ENCODE data around the gene IL17RC. TPM values are rescaled to one million over a fixed set of nuclear protein-coding genes. Genes with fewer than 3 reads are reported as not detected.

IL17RC gene
- total and polyA plus RNA-seq, 2 of the 8 experiments (the other 6 are each of a cell fraction or from before 2014, with no cell fraction given) = 11.8 to 13.0 TPM

GRCh38 chr3:9891072-9891622, 25.8 kb upstream of the IL17RC start:
- Histone ChIP-seq H3K9me3 (ENCODE audit: insufficient read depth in 2 of 2, low read depth in 1 of 2, low read length in 1 of 2) (no peaks in the 10 kb centered on the region), H3K14ac (ENCODE audit: insufficient read length) (no peak overlapping the region), H3K23me2 (ENCODE audit: low read depth, low read length) (0 out of 2 replicates have a peak, but pooled peaks cover 2% of the 10 kb centered on the region), H3K79me1 (ENCODE audit: low read depth, low read length) (no peaks in the 10 kb centered on the region), H3K56ac (replicated peaks; ENCODE audit: insufficient read length, low read depth, low read length) (peak overlapping the region; percentile 98), H3K9ac (replicated peaks in 1 of 4; ENCODE audit: extremely low read depth in 1 of 4, low read depth in 3 of 4, low read length in 3 of 4) (peak overlapping the region; percentile 92 to 98 (median 94)), H4K20me1 (replicated peaks in 1 of 2; ENCODE audit: control insufficient read depth in 1 of 2, insufficient read depth in 2 of 2, low read length in 2 of 2) (peaks cover 1 to 4% of the 10 kb centered on the region in 2 experiments), H2BK20ac (ENCODE audit: low read length) (no peak overlapping the region), H4K5ac (ENCODE audit: insufficient read length, low read depth, low read length) (peak overlapping the region; percentile 98), H2AFZ (ENCODE audit: low read length) (no peak overlapping the region; the same call in 1 of the 2 replicates), H2BK15ac (ENCODE audit: low read length) (no peak overlapping the region), H3K4me3 (ENCODE audit: extremely low read depth in 1 of 4, insufficient read depth in 2 of 4, low read depth in 3 of 4, low read length in 4 of 4) (peak overlapping the region; percentile 88 to 98 (median 90)), H2BK120ac (replicated peaks; ENCODE audit: low read depth, low read length) (no peak overlapping the region), H3K4me1 (replicated peaks in 1 of 4; ENCODE audit: control insufficient read depth in 3 of 4, insufficient read depth in 4 of 4, low read length in 3 of 4) (peaks cover 0 to 2% (median 0%) of the 10 kb centered on the region in 4 experiments; a peak in 1 of 7 replicates), H3K23ac (ENCODE audit: insufficient read length) (no peak overlapping the region), H3K18ac (ENCODE audit: extremely low read depth, low read length) (peak overlapping the region; percentile 97; the same call in 1 of the 2 replicates), H3K27me3 (replicated peaks in 1 of 4; ENCODE audit: control insufficient read depth in 3 of 4, extremely low read depth in 1 of 4, insufficient read depth in 3 of 4, low read length in 3 of 4) (no peaks in the 10 kb centered on the region), H3K27ac (ENCODE audit: low read depth, low read length) (peak overlapping the region; percentile 89; the same call in 1 of the 2 replicates), H3K79me2 (ENCODE audit: control insufficient read depth in 1 of 2, insufficient read depth in 2 of 2, low read length in 2 of 2) (peaks cover 0 to 19% of the 10 kb centered on the region in 2 experiments; a peak in 2 of 4 replicates), H3K4me2 (ENCODE audit: insufficient read depth in 1 of 2, low read depth in 2 of 2, low read length in 2 of 2) (peak overlapping the region; percentile 49 to 80), H2BK5ac (ENCODE audit: low read depth, low read length) (peak overlapping the region; percentile 96; the same call in 1 of the 2 replicates), H4K8ac (ENCODE audit: extremely low read depth, insufficient read depth, low read length) (peak overlapping the region; percentile 99; the same call in 1 of the 2 replicates), H3K4ac (replicated peaks; ENCODE audit: insufficient read length, low read depth, low read length) (peak overlapping the region; percentile 99), H2AK5ac (ENCODE audit: low read depth, low read length) (no peak overlapping the region), H2BK12ac (ENCODE audit: low read depth, low read length) (no peak overlapping the region), H3K36me3 (ENCODE audit: control insufficient read depth in 2 of 4, insufficient read depth in 4 of 4, low read length in 3 of 4) (peaks cover 8 to 16% (median 13%) of the 10 kb centered on the region in 4 experiments; a peak in 7 of 8 replicates), H4K91ac (replicated peaks; ENCODE audit: insufficient read length, low read length) (peak overlapping the region; percentile 97)
- no peak for FAIRE-seq
- 19% methylated on average over 12 of the region's 12 CpGs; no CpG with 5 or more reads in 1 of the 2 experiments for WGBS, 2 experiments (ENCODE audit: extremely low coverage in 1 of 2, insufficient coverage in 1 of 2, insufficient read length in 1 of 2, insufficient replicate concordance in 2 of 2, low coverage in 1 of 2, low lambda C conversion rate in 2 of 2, missing lambda C conversion rate in 1 of 2)
- no peak for TF ChIP-seq POU5F1 (IDR thresholded peaks at IDR 0.05; ENCODE audit: low read depth, low read length)
- TF ChIP-seq, protein P1, sequence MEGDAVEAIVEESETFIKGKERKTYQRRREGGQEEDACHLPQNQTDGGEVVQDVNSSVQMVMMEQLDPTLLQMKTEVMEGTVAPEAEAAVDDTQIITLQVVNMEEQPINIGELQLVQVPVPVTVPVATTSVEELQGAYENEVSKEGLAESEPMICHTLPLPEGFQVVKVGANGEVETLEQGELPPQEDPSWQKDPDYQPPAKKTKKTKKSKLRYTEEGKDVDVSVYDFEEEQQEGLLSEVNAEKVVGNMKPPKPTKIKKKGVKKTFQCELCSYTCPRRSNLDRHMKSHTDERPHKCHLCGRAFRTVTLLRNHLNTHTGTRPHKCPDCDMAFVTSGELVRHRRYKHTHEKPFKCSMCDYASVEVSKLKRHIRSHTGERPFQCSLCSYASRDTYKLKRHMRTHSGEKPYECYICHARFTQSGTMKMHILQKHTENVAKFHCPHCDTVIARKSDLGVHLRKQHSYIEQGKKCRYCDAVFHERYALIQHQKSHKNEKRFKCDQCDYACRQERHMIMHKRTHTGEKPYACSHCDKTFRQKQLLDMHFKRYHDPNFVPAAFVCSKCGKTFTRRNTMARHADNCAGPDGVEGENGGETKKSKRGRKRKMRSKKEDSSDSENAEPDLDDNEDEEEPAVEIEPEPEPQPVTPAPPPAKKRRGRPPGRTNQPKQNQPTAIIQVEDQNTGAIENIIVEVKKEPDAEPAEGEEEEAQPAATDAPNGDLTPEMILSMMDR (IDR thresholded peaks at IDR 0.05; ENCODE audit: control extremely low read depth in 1 of 3, insufficient read depth in 1 of 3, low read depth in 1 of 3, low read length in 3 of 3) = no peak
- TF ChIP-seq SAP30 (IDR thresholded peaks at IDR 0.05; ENCODE audit: insufficient read depth, insufficient replicate concordance, low read length) = no peak
- no peak for TF ChIP-seq SP2 (IDR thresholded peaks at IDR 0.05; ENCODE audit: low read length)
- TF ChIP-seq GABPA (IDR thresholded peaks at IDR 0.05; ENCODE audit: borderline replicate concordance, insufficient read depth, low read length) = no peak
- no peak for TF ChIP-seq MAFK (IDR thresholded peaks at IDR 0.05; ENCODE audit: low read depth, low read length)
- TF ChIP-seq HDAC6 (IDR thresholded peaks at IDR 0.05; ENCODE audit: low read depth, low read length) = no peak
- ChIA-PET CTCF (ENCODE audit: partially characterized antibody) (interaction anchor here (0.8 to 3.1 kb wide), 9 partner anchors 11 to 59 kb away, joined by 3 to 9 read pairs (median 4); partner anchors contain the start of genes CIDEC and IL17RE), POLR2A (ENCODE audit: partially characterized antibody) (interaction anchor here (0.9 to 2.7 kb wide), 15 partner anchors 9 to 73 kb away, joined by 3 to 13 read pairs (median 4); partner anchors contain the start of genes IL17RC, IL17RE, PRRT3 and RPUSD3)
- DNase-seq (ENCODE audit: low read depth in 1 of 2, low spot score in 2 of 2) = no peak
